HG03196 (cell line): ENCODE data around the gene GRIPAP1.

Experiments
- ATAC-seq: cut with Tn5 transposase; IDR thresholded peaks from one replicate; pipeline ENCODE4 v1.9.1; 2021; ENCODE audit not compliant: unreplicated experiment

GRIPAP1 gene

GRCh38 chrX:48961585-48962091, 40.4 kb downstream of the GRIPAP1 start:
- ATAC-seq: no peak

DNA sequence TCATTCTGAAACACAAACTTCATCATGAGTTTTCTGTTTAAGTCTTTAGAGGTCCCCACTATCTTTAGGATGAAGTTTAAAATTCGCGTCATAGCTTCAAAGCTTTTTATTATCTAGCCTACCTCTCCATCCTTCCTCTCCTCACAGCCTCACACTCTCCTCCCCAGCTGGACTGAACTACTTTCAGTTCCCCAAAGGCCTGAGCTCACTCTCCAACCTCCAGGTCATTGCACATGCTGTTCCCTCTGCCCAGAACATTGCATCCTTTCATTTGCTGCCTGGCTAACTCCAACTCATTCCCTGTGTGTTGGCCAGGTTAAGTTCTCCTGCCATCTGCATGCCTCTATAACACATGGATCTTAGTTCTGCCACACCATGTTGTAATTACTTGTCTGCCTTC, 41.8 kb downstream of the GRIPAP1 start:
- no peak for ATAC-seq

DNA sequence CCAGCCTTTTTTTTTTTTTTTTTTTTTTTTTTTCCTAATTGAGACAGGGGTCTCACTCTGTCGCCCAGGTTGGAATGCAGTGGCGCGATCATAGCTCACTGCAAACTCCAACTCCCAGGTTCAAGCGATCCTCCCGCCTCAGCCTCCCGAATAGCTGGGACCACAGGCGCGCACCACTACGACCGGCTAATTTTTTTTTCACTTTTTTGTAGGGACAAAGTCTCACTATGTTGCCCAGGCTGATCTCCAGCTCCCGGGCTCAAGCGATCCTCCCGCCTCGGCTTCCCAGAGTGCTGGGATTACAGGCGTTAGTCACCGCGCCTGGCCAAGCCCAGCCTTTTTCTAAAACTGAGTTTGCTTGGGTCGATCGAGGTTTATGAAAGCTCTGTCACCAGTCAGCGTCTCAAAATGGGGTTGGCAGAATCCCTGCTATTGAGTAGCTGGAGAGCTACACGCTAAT, 43.4 kb downstream of the GRIPAP1 start:
- ATAC-seq: no peak

- peak; percentile 89 for ATAC-seq
Measured at GRCh38 chrX:48957827-48958634, 44.0 kb downstream of the GRIPAP1 start.

DNA sequence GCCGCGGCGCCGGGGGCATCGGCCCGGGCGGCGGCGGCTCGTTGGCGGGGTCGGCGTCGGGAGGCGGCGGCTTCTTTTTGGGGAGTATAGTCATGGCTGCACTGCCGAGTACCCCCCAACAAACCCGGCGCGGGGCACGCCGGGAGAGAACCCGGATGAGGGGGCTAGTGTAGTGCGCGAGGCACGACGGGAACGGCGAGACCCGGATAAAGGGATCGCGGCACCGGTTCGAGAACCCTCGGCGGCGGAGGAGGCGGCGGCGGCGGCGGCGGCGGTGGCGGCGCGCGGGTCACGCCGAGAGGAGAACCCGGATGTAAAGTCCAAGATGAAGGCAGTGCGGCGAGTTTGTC, 44.6 kb downstream of the GRIPAP1 start, which contains the start of gene OTUD5:
Gene OTUD5, minus strand, starts transcription at position 131 of the 350 bp plus-strand sequence. Its CDS starts 37 bp downstream, at position 94.
- ATAC-seq: peak; percentile 37

- ATAC-seq: no peak
Measured at GRCh38 chrX:48956728-48957414, 45.2 kb downstream of the GRIPAP1 start.

DNA sequence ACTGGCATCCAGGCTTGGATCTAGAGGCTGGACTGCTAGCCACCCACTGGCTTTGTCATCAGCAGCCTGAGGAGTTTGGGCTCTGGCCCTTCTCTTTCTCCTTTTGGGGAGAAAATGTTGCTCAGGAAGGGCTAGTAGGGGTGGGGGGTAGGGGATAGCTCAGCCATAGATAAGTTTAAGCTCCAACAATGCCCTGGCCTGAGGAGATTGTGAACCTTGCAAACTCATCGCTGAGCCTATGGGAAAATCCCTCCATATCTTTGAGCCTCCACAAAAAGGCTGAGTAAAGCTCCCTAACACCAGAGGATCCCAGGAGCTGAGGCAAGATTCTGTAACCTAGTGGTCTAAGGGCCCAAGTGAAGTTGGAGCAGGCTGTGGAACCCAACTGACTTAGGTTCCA, 53.5 kb downstream of the GRIPAP1 start:
- ATAC-seq: no peak

- ATAC-seq: no peak
Measured at GRCh38 chrX:48945517-48946348, 56.3 kb downstream of the GRIPAP1 start.

DNA sequence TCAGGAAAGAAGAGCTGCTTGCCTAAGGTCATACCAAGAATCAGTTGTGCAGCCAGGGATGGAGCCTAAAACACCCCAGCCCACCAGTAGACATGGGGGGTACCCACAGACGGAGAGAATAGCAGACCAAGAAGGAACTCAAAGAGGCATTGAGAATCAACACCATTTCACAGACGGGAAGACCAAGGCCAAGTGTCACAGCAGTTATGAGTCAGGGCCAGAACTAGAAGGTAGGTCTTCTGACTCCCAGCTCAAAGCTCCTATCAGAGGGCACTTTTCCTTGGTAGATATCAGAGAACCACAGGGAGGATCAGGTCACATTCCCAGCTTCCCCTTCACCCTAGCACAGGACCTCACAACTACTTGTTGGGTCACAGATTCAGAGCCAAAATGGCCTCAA, 59.2 kb downstream of the GRIPAP1 start:
- ATAC-seq: no peak

GRCh38 chrX:48940404-48940955, 61.6 kb downstream of the GRIPAP1 start:
- ATAC-seq: no peak

- ATAC-seq: no peak
Measured at GRCh38 chrX:48939524-48940228, 62.4 kb downstream of the GRIPAP1 start.

GRCh38 chrX:48938721-48939425, 63.2 kb downstream of the GRIPAP1 start:
- peak; percentile 49 for ATAC-seq

- peak; percentile 48 for ATAC-seq
Measured at GRCh38 chrX:48937054-48937907, 64.8 kb downstream of the GRIPAP1 start.

DNA sequence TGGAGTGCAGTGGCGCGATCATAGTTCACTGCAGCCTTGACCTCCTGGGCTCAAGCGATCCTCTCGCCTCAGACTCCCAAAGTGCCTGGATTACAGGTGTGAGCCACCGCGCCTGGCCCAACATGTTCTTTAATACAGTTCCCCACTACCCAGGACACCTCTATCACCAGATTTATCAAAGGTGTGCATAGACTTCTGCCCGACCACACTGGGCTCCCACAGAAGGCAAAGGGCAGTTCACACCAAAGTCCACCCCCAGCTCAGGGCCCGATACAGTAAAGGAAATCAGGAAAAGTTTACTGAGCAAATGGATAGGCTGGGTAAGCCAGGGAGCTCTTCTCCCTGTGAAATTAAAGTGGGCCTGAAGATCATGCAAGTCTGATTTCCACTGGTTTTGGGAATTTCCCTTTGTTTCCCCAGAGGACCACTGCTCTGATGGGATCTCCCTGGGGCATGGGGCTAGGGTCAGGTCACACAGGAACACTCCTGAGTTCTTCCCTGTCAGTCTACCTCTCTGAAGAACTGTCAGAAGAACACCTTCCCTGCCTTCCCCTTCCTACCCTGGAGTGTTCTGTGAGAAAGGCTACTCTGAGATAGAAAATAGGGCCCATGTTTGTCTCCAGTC, 65.5 kb downstream of the GRIPAP1 start:
- peak; percentile 8 for ATAC-seq

GRCh38 chrX:48935301-48935670, 66.8 kb downstream of the GRIPAP1 start:
- no peak for ATAC-seq

- no peak for ATAC-seq
Measured at GRCh38 chrX:48934581-48935300, 67.3 kb downstream of the GRIPAP1 start.

- ATAC-seq: no peak
Measured at GRCh38 chrX:48933757-48934156, 68.3 kb downstream of the GRIPAP1 start.
